Transverse colon (tissue), 3 donors: ENCODE results near the gene WIPF2.

Experiments
- EP300 ChIP-seq: sonication (generic); formaldehyde crosslinking; IDR thresholded peaks from one replicate; pipeline ENCODE4 v1.6.1; 2017; ENCODE audit warnings: antibody characterized with exemption, low read depth
- TF ChIP-seq, protein P1 (sequence below), 5 experiments: fragments of 200-600 bp in 3 of 5; fragments of 450-650 bp in 2 of 5; sonication (generic) in 3 of 5; IDR thresholded peaks; 1 replicate in 2 of 5; 2 replicates in 3 of 5; pipeline ENCODE4 v1.5.1; 2016 to 2017; ENCODE audit warnings: antibody characterized with exemption in 5 of 5, inconsistent platforms in 3 of 5, mild to moderate bottlenecking in 2 of 5, moderate library complexity in 1 of 5

DNA sequence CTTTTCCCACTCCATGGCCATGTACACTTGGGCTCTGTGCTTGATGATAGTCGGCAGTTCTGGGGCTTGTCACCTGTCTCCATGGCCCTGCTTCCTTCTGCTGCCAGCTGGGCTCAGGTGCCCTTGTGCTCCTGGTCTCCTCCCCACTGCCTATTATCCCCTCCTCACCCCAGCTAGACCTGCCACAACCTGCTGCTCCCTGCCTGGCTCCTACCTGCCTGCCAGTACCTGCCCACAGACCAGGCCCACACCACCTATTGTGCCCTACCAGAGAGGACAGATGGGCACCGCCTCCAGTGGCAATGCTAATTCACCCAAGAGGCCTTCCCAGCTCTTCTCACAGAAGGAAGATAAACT, 42.4 kb upstream of the WIPF2 start:
- TF ChIP-seq EP300: no peak
- TF ChIP-seq, protein P1, sequence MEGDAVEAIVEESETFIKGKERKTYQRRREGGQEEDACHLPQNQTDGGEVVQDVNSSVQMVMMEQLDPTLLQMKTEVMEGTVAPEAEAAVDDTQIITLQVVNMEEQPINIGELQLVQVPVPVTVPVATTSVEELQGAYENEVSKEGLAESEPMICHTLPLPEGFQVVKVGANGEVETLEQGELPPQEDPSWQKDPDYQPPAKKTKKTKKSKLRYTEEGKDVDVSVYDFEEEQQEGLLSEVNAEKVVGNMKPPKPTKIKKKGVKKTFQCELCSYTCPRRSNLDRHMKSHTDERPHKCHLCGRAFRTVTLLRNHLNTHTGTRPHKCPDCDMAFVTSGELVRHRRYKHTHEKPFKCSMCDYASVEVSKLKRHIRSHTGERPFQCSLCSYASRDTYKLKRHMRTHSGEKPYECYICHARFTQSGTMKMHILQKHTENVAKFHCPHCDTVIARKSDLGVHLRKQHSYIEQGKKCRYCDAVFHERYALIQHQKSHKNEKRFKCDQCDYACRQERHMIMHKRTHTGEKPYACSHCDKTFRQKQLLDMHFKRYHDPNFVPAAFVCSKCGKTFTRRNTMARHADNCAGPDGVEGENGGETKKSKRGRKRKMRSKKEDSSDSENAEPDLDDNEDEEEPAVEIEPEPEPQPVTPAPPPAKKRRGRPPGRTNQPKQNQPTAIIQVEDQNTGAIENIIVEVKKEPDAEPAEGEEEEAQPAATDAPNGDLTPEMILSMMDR (IDR thresholded peaks at IDR 0.05): peak in 1 of 5 experiments; percentile 24
